Measurements from ENCODE around the gene SLC23A1.

Gene SLC23A1

DNA sequence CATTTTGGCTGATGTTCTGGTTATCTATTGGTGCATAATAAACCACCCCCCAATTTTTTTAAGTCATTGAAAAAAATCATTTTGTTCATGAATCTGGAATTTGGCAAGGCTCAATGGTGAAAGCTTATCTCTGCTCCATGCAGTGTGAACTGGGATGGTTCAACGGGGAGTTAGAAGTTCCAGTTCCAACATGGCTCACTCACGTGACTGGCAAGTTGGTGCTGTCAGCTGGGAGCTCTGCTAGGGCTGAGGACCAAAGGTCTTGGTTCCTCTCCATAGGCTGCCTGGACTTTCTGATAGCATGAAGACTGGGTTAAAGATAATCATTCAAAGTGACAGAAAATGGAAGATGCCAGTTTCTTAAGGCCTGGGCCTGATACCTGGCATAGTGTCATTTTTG is 23.9 kb upstream of the SLC23A1 start:
- no peak for DNase-seq

DNA sequence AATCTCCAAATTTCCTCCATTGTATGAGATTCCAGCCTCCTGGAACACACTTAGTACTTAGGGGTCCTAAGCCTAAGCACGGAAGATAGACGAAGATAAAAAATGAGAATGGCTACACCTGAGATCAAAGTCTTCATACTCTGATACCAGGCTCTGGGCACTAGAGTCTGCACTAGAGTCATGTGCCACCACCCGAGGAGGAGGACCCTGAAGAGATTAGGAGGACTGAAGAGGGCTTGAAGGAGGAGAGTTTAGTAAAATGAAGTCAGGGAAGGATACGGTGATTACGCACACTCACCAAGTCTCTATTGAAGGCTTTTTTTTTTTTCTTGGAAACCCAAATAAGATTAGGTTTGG is 21.4 kb upstream of the SLC23A1 start:
- DNase-seq: no peak

DNA sequence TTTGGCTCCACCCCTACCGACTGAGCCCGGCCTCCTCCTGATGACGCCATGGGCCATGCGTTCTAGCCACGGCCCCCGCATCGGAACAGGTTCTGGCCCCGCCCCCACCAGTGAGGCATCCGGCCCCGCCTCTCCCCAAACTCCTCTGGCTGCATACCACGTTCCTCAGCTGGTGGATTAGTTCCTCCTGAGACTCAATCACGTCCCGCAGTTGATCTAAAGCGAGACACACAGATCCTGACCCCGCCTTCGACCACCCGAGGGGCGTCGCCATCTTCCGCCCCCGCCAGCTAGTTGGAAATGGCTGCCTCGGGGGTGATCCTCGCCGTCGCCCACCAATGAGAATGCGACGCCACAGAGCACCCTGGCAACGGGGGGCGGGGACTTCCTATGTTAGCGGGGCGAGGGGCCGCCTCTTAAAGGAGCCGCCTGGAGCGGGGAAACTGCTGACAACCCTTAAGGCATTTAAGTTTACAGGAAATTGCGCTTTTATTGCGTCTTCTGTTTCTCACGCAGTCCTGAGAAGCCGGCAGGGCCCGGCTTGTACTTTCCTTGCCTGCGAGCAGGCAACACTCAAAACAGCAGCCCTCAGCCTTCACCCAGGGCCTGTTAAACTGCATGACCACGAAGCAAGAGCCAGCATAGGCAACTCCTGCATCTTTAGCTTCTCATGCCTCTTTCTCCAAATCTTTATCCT is 20.8 kb upstream of the SLC23A1 start, which contains the start of gene SPATA24:
Gene SPATA24, minus strand, starts transcription at position 303 of the 697 bp plus-strand sequence. Its CDS starts 29 bp downstream, at position 274.
- DNase-seq: peak; percentile 82 to 100 (median 97)

DNA sequence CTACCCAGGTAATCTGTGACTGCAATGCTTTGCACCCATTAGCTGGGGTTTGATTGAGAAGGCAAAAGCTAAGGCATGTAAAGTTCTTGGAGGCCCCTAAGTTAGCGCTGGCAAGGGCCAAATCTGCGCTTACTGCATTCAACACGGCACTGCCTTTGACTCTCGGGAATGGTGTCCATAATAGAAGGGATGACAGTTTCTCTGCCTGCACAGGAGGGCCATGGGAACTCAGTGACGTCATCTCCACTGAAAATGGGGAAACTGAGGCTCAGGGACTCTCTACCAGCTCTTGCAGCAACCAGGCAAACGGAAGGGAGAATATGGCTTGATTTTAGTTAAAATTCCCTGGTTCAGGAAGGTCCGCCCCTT is 20.3 kb upstream of the SLC23A1 start:
- DNase-seq: no peak

DNA sequence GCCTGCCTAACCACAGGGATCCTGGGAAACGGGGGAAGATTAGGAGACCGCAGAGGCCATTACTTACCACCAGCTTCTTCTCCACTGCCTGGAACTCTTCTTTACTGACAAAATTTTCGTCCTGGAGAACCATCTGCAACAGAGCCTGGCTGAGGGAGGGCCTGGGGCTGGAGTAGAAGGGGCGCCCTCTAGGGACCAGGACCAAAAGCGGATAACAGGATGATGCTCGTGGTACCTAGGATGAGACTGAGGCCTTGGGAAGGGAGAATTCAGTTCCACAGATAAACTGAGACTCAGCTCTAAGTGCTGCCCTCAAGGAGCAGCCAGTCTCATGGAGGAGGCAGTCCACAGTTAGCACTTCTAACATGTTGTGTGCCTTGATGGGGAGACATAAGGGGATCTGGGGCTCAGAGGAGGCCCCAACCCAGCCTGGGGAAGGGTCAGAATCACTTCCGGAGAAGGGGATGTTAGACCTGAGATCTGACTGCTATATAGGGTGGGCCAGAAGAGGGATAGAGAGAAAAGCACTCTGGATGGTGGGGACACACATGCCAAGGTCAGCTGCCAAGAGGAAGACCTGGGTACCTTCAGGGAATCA is 19.6 kb upstream of the SLC23A1 start:
- DNase-seq: no peak

DNA sequence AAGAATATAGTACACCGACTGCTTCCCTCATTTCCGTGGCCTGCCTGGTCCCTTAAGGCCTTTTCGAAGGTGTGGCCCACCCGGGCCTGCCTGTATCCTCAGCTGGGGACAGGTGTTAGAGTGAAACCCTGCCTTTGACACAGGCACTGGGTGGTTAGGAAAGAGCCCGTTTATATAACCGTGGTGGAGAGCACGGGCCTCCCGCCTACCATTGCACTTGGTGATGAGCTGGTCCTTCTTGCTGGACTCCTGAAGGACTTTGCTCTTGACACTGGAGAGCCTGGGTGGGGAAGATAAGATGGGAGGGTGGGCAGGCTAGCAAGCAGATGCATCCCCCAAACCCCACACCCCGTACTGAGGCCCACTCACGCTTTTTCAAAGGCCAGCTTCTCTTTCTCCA is 18.4 kb upstream of the SLC23A1 start:
- DNase-seq: no peak

DNA sequence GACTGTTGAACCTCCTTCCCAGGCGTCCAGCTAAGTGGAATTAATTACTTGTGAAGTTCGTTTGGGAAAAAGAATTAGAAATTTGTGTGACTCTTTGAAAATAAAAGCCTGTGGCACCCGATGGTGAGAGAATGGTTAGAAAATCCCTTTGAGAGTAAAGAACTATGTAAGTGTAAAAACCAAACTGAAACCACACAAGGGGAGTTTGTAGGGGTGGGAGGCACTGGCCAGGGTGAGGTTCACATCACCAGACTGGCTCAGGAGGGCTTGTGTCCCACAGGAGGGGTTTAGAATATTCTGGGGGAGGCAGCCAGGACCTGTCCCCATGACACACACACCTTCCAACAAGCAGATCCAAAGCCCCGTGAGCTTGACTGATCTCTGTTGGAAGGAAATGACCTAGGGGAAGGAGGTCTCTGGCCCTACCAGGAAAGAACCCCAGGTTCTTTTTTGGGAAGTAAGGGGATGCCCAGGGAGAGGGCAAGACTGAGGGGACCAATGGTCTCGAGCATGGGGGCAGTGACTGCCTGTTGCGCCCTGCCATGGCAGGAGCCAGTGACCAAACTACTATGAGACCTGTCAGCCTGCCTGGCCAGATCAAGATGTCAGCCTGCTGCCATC is 16.5 kb upstream of the SLC23A1 start:
- DNase-seq: no peak

DNA sequence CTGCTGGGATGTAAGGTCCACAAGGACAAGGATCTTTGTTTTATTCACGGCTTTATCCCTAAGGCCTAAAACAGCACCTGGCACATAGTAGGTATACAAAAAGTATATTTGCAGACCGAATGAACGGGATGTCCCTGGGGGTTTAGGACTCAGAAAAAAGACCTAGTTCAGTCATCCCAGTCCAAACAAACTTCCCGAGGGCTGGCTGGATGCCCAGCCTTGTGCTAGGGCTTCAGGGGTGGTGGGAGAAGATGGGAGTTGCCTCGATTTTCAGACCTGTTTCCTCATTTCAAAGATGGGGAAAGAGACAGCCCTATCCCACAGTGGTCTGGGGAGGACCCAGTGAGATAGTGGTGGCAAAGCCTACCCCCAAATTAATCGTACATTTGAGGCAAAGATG is 14.8 kb upstream of the SLC23A1 start:
- DNase-seq: no peak

DNA sequence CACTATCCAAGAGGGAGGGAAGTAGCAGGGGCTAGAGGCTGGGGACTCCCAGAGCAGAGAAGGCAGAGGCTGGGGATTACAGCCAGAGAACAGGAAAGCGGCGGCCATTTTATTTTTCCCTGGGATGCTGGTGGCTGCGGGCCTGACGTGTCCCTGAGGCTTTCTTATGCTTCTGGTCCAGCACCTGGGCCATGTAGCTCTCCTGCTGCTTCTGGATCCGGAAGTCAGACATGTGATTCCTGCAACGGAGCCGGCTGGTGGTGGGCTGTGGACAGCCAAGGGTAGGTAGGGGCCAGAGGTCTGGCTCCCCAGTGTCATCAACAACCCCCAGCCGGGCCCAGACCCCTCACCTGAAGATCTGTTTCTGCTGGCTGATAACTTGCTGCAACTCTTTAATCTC is 13.6 kb upstream of the SLC23A1 start:
- DNase-seq: no peak

DNA sequence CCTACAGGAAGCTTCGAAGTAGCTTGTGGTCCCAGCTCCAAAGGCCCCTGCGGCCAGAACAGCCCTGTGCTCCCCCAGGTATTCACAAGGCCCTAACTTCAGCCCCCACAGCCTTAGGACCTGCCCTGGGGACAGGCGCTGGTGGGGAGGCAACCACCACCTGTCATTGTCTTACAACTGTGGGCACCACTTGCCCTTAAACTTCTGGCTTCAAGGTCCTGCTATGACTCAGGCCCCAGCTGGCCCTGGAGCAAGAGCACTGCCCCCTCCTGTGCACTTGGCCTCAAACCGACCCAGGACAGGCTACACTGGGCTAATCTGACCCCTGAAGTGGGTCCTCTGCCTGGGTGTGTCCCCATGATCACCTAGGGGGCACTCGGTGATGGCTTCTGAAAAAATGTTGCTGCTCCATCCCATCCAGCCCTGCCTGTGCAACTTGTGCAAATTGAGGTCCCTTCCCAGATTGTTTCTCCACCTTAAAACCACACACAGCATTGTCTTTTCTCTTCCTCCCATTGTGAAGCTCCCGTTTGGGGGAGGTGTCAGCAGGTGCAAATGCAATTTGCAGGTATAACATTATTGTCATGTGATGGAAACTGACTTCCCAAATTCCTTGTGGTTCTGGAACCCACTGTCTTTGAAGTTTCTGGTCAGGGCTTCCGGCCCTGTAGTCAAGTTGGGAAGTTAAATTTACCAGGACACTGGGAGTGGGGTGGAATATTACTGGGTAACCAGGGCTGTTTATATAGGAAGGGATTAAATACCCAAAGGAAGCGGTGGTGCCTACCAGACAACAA is 12.9 kb upstream of the SLC23A1 start:
- DNase-seq: peak in 1 of 14 donors; percentile 15

DNA sequence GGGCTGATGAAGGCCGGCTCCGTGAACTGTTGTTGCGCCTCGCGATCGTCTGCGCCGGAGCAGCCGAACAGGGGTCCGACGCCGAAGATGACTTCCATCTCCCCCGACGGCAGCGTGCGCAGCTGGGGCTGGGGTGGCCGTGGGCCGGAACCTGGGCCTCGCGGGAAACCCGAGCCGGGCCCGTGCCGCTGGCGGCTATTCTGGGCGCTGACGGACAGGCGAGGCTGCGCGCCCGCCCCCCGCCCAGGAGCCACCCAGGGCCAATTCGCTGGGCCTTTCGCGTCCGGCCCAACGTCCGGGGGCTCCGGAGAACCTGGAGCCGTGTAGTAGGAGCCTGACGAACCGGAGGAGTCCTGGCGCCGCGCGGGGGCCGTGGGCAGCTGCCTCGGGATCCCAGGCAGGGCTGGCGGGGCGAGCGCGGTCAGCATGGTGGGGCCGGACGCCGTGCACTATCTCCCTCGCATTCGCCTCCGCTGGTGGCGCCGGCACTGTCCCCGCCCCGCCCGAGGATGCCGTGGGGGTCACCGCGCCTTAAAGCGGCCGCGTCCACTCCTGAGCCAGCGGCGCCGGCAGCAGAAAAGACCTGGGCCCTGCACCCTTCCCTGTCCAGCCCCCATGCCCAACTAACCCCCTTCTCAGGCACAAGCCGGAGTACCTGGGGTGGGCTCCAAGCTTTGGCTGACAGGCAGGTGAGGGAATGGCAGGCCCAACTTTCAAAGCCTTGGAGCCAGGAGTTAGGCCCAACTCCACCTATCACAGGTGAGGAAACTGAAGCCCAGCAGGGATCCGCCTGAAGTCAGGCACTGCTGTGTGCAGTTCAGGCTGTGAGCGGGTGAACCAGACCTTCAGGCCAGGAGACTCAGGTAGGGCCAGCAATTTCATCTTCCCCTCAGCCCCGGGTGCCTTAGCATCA is 11.8 kb upstream of the SLC23A1 start, which contains the start of gene PROB1:
Gene PROB1, minus strand, starts transcription at position 451 of the 913 bp plus-strand sequence. Its CDS starts 23 bp downstream, at position 428.
- DNase-seq: peak in 1 of 14 donors; percentile 51

DNA sequence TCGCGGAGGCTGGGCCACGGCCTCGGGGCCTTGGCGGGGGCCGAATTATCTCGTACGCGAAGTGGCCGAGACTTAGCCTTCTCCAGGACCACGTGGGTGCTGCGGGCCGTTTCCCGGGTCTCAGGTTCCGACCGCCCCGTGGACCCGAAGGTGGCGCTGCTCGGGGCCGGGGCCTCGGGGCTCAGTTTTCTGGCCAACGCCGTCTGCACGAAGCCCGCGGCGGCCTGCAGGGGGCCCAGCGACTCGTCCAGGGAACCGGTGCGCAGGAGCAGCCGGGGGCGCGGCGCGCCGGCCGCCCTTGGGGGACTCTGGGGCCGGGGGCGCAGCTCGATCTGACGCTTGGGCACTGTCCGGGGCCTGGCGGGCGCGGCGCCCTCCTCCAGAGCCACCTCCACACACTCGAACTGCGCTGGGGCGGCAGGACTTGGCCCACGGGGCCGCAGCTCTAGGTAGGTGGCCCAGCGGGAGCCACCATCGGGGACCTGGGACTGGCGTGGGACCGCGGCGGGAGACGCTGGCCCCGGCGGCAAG is 11.1 kb upstream of the SLC23A1 start:
- peak in 3 of 14 donors; percentile 18 to 35 (median 28) for DNase-seq

DNA sequence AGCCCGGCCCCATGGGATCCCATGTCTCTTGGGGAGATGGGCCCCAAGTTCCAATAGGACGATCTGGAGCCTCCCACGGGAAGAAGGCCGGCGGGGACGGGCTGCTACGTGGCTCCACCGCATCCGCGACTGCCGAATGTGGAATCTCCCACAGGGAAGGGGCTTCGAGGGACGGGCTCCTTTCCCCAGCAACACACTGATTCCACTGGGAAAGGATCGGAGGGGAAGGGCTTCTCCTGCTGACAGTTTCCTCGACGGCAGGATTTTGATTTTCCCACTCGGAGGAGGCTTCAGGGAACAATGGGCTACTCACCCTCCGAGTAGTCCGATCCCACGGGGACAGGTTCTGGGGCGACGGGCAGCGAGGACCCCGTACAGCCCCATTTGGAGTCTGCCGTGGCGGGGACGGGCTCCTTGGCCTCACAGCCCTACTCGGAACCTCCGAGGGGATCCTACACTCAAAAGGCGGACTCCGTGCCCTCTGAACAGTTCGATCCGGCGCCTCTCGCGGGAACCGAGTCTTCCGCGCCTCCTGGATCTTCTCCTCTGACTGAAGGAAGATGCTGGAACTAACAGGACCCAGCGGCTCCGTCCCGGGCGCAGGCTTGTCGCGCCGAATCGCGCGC is 10.5 kb upstream of the SLC23A1 start:
- DNase-seq: no peak

DNA sequence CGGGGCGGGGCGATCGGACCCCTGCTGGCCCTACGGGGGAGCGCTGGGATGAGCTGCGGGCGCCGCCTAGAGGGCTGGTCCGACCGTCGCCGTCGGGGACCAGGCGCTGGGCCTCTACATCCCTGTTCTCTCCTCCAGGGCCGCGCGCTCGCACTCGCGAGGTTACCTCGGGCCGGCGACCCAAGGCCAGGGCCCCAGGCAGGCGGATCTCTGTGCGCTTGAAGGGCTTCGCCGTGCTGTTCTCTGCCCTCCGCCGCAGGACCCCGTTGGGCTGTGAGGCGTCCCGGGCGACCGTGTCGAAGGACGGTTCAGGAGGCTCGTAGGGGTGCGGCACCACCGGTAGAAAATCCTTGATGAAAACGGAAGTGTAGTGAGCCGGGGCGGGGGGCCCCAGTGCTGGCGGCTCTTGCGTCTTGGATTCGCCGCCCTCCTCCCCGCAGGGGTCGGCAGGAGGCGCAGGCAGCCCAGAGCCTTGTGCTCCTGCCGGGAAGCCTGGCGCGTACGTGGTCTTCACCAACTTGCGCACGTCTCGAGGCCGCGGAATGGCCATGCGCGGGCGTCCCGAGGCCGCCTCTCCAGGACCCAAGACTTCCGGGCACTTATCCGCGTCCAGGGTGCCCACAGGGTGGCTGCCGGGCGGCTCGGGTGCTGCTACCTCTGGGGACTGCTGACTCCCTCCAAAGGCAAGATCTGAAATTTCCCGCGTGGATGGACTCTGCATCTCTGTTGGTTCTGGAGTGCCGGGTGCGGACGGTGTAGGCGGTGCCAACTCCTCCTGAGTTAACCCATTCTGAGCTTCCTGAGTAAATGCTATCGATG is 9.8 kb upstream of the SLC23A1 start:
- DNase-seq: no peak

DNA sequence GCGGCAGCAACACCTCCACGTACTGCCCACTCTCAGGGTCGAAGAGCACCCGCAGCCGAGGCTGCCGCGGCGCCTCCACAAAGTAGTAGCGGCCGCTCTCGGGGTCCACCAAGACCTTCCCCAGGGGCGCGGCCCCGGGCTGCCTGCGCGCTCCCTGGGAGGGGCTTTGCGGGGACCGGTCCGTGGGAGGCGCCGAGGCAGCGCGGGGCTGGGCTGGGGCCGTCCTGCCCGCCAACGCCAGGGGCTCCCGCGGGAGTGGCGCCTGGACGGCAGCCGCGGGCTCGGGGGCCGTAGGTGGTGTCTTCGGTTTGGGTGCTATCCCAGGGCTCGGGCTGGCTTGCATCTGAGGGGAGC is 9.2 kb upstream of the SLC23A1 start:
- no peak for DNase-seq

DNA sequence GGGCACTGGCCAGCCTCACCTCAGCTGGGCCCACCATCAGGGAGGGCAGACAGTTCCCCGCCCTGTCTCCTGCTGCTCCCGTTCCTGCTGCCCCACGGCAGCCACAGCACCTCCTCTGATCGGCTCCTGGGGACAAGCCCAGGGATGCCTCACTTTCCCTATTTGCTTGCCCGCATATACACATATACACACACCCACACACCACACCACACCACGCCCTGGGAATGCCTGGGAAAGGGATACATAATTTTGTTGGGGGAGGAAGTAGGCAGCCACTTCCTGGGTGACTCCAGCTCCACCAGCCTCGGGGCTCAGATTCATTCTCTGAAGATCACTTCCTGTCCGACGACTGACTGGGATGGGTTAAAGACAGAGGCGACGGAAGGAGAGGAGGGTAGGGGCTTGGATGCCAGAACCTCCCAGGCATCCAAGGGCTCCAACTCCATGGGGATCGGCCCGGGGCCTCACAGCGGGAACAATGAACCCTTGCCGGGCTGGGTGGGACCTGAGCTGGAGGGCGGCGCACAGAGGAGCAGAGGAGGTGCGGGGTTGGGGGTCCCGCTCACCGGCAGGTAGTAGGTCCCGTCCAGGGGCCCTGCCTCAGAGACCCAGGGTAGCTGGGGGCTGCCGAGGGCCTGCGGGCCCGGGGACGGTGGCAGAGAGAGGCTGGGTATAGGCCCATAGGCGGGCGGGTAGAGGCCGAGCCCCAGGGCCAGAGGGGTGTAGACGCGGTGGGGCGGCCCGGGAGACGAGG is 8.7 kb upstream of the SLC23A1 start:
- no peak for DNase-seq

DNA sequence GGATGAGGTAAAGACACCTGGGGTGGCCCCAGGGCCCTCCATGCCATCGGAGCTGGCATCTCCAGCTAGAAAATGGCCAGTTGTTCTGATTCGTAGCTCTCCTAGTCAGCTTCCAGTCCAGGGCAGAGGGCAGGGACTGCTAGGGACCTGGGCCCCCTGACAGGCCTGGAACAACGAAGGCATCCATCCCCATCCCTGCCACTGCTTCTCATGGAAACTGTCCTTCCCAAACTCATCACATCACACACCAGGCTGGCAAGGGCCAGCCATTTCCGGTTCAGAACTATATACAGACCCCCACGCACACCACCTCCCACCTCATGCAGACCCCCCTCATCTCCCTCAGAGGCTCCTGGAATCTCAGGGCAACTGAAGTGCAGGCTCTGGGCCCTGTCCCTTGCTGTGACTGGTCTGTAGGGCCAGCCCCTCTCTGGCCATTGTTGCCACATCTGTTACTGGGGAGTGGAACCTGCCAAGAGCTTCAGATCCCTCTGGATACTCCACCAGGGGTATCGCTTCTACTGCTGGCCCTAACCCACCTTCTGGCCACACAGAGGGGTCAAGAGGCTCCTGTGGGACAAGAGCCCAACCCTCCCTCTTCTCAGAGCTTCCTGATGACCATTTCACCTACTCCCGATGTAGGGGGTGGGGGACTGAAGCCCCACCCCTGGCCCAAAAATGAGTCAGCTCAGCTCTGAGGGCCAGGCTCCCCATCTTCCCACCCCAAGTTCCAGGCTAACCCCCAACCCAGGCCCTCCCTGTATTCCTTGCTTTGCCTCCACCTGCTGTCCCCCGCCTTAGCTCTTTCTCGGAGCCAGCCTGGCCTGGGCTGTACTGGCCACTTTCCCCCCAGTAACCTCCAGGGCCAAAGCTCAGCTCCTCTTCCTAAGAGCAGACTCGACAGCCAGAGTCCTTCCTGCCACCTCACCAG is 7.8 kb upstream of the SLC23A1 start:
- no peak for DNase-seq

Measured in C1 segment of cervical spinal cord (tissue), 14 donors.